Left forelimb (tissue), 1 donor: ENCODE measurements around the gene LONRF2.
"Not testable (repeated sequence)": the region's sequence is repeated elsewhere in the genome, so short reads cannot be mapped to it uniquely, and the experiment has no call there.

ENCODE experiments used
- DNase-seq: peaks from one replicate; pipeline ENCODE4 v3.0.0-alpha.2; 2018; ENCODE audit warnings: low spot score

LONRF2 gene

GRCh38 chr2:100321866-100322820 is at the start of gene LONRF2:
Gene LONRF2 (minus strand): TSS chr2:100322501. CDS start chr2:100322093, 408 bp downstream.
- DNase-seq: peak; percentile 65

DNA sequence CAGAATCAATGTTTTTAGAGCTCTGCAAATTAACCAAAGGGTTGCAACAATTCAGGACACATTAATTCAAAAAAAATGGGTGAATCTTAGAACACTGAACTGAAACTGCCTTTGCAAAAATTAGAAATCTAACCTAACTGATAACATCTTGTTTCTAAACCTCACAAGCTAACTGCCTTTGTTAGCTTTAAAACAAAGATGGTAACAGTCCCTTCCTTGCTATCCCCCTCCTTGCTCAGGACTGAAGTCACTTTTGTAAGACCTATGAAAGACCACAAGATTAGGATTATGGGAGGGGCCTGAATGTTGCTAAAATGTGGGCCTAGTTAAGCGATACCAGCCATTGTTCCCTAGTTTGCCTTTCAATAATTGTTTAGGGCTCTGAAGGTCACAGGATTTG is 44.9 kb upstream of the LONRF2 start:
- no peak for DNase-seq

DNA sequence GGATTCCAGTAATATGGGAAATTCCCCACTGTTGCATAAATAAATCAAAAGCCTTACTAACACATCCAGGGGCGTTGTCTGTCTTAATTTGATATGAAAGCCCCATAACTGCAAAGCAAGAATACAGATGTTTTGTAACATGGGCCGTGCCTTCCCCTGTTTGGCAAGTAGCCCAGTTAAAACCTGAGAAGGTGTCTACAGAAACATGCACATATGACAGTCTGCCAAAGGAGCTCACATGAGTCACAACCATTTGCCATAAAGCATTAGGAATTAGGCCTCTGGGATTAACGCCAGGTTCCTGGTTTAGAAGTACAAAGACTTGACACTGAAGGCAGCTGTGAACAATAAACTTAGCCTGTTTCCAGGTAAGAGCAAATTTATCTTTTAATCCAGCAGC is 43.1 kb upstream of the LONRF2 start:
- DNase-seq: no peak

DNA sequence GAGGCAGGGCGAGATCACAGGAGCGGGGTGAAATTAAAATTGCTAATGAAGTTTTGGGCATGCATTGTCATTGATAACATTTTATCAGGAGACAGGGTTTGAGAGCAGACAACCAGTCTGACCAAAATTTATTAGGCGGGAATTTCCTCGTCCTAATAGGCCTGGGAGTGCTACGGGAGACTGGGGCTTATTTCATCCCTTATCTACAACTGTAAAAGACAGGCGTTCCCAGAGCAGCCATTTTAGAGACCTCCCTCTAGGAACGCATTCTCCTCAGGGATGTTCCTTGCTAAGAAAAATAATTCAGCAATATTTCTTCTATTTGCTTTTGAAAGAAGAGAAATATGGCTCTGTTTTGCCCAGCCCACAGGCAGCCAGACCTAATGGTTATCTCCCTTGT is 40.0 kb upstream of the LONRF2 start:
- not testable (repeated sequence) for DNase-seq

DNA sequence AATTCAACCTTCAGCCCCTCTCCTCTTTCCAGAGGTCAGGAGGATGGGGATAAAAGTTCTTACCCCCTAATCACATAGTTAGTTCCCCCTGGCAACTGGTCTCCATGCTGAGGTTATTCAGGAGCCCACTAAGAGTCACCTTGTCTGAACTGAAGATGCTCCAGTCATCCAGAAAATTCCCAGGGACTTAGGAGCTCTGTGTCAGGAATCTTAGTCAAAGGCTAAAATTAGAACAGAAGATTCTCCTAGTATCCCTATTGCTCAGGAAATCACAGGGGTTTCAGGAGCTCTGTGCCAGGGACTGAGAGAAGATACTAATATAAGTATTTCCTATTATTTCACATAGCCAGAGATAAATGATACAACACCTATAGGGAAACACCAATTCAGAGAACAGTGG is 37.3 kb upstream of the LONRF2 start:
- DNase-seq: no peak

DNA sequence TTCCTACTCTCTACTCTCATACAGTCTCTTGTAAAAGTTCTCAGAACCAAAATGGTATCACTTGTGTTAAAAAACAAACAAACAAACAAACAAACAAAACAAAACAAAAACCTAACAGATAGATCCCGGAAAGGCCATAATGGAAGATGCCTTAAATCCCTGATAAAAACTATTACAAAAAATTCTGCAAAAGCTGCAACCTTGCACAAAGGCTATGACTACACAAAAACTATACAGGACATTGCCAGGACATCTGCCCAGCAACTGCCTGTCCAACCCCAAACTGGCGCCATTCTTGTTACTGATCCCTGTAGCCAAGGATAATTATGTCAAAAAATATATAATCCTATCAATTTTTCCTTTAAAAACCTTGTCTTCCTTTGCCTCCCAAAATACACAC is 36.3 kb upstream of the LONRF2 start:
- DNase-seq: no peak

- no peak for DNase-seq
Measured at GRCh38 chr2:100352521-100352920, 30.2 kb upstream of the LONRF2 start.

GRCh38 chr2:100350661-100351185 is 28.4 kb upstream of the LONRF2 start:
- no peak for DNase-seq

- DNase-seq: not testable (repeated sequence)
Measured at GRCh38 chr2:100345144-100345543, 22.8 kb upstream of the LONRF2 start.

DNA sequence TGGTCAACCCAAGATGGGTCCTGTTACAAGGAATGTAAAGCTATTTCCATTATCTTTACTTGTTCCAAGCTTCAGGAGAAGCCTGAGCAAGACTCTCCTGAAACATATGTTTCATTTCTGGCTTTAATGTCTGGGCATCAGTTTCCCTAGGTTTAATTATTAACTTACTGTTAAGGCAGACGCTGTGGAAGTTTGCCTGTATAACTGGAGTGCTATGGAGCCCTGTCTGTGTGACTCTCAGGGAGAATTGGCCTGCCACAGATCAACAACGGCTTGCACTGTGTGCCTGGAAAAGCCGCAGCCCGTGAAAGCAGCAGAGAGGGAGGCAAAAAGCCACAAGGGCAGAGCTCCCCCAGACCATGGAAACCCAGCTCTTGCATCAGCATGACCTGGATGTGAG is 22.1 kb upstream of the LONRF2 start:
- no peak for DNase-seq

- DNase-seq: not testable (repeated sequence)
Measured at GRCh38 chr2:100342466-100342865, 20.2 kb upstream of the LONRF2 start.

- no peak for DNase-seq
Measured at GRCh38 chr2:100339823-100340222, 17.5 kb upstream of the LONRF2 start.

DNA sequence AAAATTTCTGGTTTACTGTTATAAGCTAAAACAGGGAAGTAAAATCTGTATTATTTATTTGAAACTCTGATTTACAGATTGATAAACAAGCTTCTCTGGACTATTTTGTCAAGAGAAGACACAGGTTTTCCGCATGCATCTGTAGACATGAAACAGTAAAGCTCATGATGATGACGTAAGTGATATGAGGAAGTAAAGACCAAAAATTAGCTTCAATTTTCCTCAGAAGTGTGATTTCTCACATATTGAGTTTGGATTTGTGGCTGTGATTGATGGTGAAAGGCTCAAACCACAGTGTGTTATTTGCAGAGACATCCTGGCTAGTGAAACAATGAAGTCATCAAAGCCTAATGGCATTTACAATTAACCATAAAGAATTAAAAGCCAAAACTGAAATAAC is 12.6 kb upstream of the LONRF2 start:
- DNase-seq: no peak

DNA sequence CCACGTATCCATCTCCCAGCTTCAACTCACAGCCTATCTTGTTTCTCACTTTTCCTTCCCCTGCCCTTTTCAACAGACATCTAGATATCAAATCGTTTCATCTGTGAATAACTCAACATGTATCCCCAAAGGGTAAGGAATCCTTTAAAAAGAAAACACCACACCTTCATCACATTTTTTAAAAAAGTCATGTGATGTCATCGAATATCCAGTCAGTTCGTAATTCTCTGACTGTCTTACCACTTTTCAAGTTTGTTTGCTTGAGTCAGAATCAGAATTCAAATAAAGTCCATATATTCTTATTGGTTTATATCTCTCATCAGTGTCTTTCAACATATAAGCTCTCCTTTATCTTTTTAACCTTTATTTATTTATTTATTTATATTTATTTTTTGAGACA is 5.4 kb upstream of the LONRF2 start:
- no peak for DNase-seq

GRCh38 chr2:100321179-100321865 is 979 bp downstream of the LONRF2 start:
- DNase-seq: peak; percentile 79

DNA sequence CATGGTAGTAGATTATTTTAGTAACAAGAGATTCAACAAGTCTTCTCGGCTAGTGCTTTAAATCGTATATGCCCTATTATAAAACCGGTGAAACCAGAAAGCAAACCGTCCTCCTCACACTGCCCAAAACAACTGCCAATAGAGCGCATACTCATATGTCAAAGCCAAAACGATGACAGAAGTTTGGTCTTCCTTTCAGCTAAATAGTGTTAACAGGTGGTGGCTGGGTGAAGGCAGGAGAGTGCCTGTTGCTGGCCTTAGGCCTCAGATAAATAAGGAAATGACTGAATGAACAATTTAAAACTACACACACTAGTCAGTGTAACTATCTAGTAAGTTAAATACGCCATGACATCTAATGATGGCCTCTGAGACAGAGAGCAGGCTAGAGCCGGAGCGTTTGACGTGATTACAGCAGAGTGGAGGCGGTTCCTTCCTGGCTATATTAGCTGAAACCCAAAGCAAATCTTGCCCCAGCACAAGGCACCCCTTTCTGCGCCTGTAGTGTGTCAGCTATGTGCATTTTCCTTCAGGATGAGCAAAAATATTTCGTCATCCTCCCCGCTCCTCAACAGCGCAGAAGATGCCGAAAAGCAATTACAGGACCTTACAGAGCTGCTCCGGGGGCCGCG is 1.6 kb downstream of the LONRF2 start:
- DNase-seq: no peak

DNA sequence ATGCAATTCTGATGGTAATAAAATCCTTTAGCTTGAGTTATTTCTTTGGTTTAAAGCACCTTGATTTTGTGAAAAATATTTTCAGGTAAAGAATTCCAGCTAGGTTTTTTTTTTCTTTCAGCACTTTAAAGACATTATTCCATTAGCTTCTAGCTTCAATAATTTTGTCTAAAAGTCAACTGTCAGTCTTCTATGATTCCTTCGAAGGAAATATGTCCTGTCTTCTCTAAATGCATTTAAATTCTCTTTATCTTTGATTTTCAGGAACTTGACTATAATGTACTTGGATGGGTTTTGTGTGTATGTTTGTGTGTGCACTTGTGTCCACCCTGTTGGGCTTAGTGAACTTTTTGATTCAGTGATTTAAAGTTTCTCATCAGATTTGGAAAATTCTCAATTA is 4.7 kb downstream of the LONRF2 start:
- DNase-seq: no peak

GRCh38 chr2:100309973-100310719 is 12.2 kb downstream of the LONRF2 start:
- no peak for DNase-seq

DNA sequence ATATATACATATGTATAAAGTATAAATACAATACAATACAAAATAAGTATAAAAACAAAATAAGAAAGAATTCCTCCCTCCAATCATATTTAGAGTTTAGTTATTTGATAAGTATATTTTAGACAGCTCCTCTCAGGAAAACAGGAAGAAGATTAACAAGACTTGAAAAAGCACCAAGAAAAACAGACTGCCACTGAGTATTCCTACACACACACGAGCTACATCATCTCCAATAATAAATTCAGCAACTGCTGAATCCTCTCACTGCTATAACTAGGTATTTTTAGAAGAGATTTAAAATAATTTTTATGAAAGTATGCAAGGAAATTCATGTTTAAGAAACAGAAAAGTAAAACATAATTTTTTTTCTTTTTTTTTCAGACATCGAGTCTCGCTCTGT is 13.0 kb downstream of the LONRF2 start:
- no peak for DNase-seq

- DNase-seq: no peak
Measured at GRCh38 chr2:100303744-100304143, 18.6 kb downstream of the LONRF2 start.

- DNase-seq: no peak
Measured at GRCh38 chr2:100302585-100302892, 19.8 kb downstream of the LONRF2 start.
